ENCODE data around the gene VHLL. TPM values are rescaled to one million over a fixed set of nuclear protein-coding genes. Genes with fewer than 3 reads are reported as not detected.

Gene VHLL
- polyA plus RNA-seq, 1 donor = not detected

DNA sequence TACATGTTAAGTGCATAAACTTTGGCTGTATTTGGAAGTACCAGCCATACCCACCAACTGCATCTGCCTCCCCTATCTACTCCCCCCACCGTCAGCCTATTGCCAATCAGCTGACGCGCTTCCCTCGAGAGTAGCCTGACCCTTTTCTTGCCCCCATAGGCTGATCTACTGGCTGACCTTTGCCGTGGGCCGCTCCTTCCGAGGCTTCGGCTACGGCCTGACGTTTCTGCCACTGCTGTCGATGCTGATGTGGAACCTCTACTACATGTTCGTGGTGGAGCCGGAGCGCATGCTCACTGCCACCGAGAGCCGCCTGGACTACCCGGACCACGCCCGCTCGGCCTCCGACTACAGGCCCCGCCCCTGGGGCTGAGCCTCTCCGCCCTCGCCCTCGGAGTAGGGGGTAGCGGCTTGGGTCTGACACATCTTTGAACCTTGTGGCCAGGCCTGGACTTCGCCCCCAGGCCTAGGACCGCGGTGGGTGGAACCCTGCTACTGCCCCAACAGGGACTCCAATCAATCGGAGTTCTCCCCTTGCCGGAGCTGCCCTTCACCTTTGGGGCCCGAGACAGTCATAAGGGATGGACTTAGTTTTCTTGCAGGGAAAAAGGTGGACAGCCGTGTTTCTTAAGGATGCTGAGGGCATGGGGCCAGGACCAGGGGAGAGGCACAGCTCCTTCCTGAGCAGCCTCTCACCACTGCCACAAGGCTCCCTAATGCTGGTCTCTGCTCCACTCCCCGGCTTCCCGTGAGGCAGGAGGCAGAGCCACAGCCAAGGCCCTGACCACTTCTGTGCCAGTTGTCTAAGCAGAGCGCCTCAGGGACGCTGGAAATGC, 7.7 kb downstream of the VHLL start:
- peak; percentile 26 for DNase-seq (ENCODE audit: low read depth)

DNA sequence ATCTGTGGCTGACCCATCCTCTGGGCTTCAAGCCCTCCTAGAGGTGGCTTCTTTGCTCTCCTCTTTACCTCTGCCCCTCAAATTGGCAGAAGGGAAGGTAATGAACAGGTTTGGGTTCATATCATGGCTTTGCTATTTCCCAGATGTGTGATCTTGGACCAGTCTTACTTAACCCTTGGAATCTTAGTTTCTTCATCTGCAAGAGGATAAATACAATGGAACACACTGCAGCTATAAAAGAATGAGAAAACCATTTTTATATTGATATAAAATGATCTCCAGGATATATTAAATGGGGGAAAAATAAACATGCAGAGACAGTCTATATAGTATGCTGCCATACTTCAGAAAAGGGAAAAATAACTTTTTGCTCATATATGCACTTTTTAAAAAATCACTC, 9.2 kb downstream of the VHLL start:
- no peak for DNase-seq (ENCODE audit: low read depth)

DNA sequence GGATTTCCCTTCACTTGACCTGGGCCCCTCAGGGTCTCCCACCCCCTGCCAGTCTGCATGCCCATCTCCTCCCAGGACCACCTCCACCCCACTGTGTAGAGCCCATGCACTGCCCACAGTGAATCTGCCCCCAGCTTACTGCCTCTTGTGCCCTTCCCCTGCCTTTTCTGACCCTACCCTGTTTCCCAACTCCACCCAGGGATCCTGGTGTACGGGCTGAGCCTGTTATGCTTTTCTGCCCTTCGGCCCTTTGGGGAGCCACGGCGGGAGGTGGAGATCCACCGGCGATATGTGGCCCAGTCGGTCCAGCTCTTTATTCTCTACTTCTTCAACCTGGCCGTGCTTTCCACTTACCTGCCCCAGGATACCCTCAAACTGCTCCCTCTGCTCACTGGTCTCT, 13.0 kb downstream of the VHLL start:
- no peak for DNase-seq (ENCODE audit: low read depth)

DNA sequence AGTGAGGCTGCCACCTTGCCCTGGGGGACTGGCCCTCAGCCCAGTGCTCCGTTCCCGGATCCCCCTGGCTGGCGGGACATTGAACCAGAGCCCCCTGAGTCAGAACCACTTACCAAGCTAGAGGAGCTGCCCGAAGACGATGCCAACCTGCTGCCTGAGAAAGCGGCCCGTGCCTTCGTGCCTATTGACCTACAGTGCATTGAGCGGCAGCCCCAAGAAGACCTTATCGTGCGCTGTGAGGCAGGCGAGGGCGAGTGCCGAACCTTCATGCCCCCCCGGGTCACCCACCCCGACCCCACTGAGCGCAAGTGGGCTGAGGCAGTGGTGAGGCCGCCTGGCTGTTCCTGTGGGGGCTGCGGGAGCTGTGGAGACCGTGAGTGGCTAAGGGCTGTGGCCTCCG, 13.7 kb downstream of the VHLL start:
- no peak for DNase-seq (ENCODE audit: low read depth)

- DNase-seq (ENCODE audit: low read depth) = no peak
Observed at GRCh38 chr1:156284757-156285156, 14.3 kb downstream of the VHLL start.

DNA sequence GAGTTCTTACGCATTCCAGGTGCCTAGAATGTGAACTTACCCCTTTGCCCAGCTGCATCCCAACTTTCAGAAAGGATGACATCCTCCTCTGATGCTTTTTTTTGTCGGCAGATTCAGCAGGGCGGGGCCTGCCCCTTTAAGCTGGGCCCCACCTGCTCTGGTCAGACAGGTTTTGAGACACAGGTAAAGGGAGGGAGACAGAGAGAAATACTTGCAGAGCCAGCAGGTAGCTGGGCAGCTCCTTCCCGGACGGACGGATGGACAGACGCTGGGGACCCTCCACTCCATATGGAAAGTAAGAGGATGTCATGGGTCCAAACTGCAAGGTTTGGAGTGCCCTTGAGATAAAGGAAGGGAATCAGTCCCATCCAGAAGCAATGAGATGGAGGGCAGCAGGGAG, 15.0 kb downstream of the VHLL start, which contains the start of gene TMEM79:
TSS of gene TMEM79 (plus strand) at position 214 of the 400 bp plus-strand sequence. CDS start 902 bp downstream, outside the sequence.
- DNase-seq (ENCODE audit: low read depth) = no peak

DNA sequence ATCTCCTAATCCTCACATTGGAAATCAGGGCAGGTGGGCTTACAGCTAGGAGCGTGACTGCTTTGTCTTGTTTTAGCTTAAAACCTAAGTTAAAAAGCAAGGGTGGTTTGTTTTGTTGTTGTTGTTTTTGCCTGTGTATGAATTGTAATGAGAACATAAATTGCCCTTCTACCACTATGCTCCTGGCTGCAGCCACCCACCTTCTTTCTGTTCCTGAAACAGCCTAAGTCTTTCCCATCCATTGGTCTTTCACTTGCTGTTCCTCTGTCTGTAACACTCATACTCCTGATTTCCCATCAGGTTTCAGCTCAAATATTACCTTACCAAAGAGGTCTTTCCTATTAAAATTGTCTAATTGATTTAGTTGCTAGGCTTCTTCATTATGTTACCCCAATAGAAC, 15.6 kb downstream of the VHLL start:
- DNase-seq (ENCODE audit: low read depth) = no peak

- peak; percentile 99 for DNase-seq (ENCODE audit: low read depth)
Observed at GRCh38 chr1:156282479-156283222, 16.5 kb downstream of the VHLL start, which contains the start of gene SMG5. TSS of gene SMG5 (minus strand) at chr1:156282825. CDS start at chr1:156282680, 145 bp downstream.

- DNase-seq (ENCODE audit: low read depth) = no peak
Observed at GRCh38 chr1:156281693-156282478, 17.2 kb downstream of the VHLL start.

DNA sequence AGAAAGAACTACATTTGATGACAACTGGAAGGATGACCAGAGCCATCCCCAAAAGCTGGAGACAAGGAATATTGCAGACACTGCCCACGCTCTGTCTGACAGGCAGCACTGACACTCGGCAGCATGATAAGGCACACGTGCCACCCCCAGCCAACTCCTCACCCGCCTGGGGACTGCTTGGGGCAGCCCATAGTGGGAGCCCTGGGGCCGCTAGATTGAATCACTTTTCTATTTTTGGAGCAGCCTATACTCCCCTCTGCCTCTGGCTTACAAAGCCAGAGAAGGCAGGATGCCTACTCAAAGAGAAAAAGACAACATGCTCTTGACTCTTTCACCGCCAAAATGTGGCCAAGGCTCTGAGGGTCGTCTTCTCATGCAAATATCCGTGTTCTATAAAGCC, 17.8 kb downstream of the VHLL start:
- no peak for DNase-seq (ENCODE audit: low read depth)

GRCh38 chr1:156279837-156280236, 19.3 kb downstream of the VHLL start:
- no peak for DNase-seq (ENCODE audit: low read depth)

DNA sequence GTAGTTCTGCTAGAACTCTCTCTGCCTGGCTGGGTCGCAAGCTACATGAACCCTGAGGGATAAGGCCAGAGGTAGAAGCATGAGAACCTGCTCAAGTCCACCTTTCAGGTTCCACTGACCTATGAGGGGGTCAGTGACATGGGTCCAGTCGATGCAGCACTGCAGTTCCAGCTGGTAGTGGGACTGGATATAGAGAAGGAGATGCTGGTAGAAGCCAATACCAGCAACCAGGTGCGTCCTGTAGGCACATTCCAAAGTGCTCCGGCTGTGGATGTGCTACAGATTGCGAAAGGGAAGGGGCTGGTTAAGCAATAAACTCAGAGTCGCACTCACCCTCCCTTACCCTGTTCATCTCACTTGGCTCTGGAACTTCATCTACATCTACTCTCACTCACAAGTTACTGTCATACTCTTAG, 22.1 kb downstream of the VHLL start:
- no peak for DNase-seq (ENCODE audit: low read depth)

DNA sequence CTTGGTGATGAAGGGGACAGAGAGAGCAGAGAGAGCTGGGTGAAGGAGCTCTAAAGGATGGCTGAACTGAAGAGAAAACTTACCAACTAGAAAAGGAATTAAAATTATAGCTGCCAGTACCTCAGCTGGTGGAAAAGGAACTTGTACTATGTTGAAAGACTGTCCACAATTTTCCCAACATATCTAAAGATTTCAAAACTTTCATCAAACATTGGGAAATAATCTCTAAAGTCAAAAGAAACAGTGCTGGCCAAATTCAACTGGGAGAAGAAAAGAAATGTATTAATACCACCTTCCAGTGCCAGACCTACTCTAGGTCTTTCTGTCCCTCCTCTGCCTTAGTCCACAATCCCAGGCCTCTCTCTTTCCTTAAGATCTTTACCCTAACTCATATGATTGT, 22.6 kb downstream of the VHLL start:
- DNase-seq (ENCODE audit: low read depth) = no peak

DNA sequence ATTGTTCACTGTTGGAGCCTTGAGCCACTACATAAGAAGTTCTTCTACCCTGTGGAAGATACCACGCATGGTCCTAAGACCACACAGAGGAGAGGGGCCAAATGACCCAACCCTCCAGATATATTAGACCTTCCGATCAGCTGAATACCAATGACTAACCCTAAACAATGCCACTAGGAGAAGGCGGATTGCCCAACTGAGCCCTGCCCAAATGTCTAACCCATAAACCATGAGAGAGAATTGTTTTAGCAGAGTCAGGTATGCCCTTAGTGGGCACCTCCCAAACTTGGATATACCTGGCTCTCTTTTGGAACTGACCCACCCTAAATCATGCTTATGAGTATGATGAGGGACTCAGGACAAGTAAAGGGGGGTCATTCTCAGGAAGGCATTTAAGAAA, 28.8 kb downstream of the VHLL start:
- DNase-seq (ENCODE audit: low read depth) = no peak

GRCh38 chr1:156268336-156268735, 30.8 kb downstream of the VHLL start:
- DNase-seq (ENCODE audit: low read depth) = no peak

DNA sequence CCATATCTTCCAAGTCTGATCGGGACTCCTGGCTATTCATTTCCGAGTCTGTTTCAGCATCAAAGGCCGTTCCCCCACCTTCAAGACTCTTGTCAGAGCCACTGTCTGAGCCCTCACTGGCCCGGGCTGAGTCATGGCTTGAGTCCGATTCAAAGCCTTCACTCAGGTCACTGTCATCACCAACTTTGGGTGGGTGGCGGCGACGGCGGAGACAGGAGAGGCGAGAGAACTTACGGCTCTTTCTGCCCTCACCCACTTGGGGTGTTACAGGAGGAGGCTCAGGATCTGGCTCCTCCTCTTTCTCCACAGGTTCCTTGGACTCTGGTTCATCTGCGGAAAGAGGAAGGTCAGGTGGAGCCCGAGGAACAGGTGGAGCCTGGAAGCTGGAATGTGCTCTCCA, 33.1 kb downstream of the VHLL start:
- no peak for DNase-seq (ENCODE audit: low read depth)

DNA sequence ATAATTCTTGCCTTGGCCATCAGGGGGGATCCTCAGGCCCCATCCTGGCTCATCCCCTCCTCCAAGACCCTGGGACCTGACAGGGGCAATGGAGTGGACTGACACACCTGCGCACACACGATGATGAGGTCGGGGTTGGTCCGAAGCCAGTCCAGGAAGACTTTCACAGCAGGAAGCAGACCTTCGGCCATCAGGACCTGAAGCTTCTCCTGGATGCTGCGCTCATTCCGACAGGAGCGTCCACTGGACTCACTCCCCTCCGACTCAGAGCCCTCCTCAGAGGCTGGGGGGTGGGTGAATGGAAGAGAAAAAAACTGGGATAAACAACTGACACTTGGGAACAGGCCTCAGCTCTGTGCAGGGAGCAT, 35.8 kb downstream of the VHLL start:
- DNase-seq (ENCODE audit: low read depth) = no peak

DNA sequence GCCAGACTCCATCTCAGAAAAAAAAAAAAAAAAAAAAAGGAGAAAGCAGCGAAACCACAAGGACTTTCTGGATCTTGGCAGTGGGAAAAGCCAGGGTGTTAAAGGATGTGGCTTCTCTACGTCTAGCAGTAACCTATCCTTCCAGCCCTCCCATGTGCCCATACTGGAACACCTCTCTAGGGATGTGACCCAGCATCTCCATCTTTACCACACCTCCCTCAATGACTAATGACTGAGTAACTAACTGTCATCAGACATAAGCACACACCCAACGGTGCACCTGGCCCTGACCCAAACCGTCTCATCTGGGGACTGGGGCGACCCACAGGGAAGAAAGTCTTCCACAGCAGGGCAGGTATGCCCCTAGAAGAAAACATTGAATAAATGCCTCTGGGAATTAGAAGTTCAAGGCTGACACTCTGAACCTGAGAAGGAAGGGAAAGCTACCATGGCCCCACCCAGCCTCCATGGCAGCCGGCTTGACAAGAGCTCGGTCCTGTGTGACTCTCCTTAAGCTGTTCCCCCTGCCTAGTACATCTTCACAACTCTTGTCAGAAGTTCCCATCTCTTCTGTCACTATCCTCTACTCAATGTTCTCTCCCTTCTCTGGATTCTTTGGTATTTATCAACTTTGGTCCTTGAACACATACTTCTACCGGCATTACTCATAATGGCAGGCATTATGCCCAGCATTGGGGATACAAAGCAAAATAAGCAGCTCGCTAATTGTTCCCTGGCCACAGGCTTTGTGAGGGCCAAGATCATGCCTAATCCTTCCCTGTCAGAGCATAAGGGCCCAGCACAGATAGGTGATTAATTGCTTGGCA, 36.4 kb downstream of the VHLL start:
- no peak for DNase-seq (ENCODE audit: low read depth)

DNA sequence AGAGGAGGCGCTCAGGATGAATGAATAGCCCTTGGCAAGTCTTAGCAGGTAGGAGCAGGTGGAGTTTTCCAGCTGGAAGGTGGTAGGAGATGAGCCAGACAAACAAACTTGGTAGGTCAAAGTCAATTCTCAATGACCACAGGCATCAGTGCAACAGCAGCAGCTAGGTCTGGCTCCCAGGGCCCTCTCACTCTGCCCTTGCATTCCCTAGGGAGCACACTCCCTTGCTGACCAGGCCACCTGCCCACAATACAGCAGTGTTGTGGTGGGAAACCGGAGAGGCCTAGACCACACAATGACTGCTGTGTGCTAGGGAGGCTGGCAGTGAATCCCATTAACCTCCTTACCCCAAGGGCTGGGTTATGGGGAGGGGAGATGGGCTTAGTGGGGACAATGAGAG, 38.2 kb downstream of the VHLL start:
- no peak for DNase-seq (ENCODE audit: low read depth)

- DNase-seq (ENCODE audit: low read depth) = no peak
Observed at GRCh38 chr1:156259805-156260204, 39.3 kb downstream of the VHLL start.

DNA sequence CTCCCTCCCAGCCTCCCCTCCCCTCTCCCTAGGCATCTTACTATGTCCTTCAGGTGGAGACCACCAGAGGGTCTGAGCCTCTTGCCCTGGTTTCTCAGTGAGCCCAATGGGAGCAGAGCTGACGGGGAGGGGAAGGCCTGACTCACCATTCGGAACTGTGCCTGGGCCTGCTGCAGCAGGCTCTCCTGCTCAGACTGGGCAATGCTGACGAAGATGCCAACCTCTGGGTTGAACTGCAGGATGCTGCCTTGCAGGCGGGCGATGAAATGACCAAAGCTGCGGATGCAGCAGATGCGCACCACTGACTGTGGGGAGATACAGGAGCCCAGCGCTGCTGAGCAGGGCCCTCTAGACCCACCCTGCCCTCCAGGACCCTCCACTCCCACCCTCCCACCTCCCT, 40.2 kb downstream of the VHLL start:
- DNase-seq (ENCODE audit: low read depth) = no peak
